Naive thymus-derived CD4-positive, alpha-beta T cell (primary cell): ENCODE data around the gene WNT7B. TPM values are rescaled to one million over a fixed set of nuclear protein-coding genes. Genes with fewer than 3 reads are reported as not detected.

ENCODE experiments used
- ATAC-seq: fragments of 150-1000 bp; cut with Tn5 transposase; 2 replicates; pipeline ENCODE4 v1.10.0; 2021; ENCODE audit warnings: mild to moderate bottlenecking, moderate library complexity
- CTCF ChIA-PET: fragments of 350-600 bp; sonication (Branson Sonifier 250); formaldehyde crosslinking; loops from one replicate; lab custom pipeline; 2021; ENCODE audit warnings: antibody characterized with exemption; lab: Charles Lee
- POLR2A ChIA-PET: fragments of 350-600 bp; sonication (Branson Sonifier 250); formaldehyde crosslinking; loops from one replicate; lab custom pipeline; 2021; ENCODE audit warnings: antibody characterized with exemption, inconsistent platforms; lab: Charles Lee
- DNase-seq, 9 donors: peaks; one replicate each; pipeline versions ENCODE4 v3.0.0 to v3.0.0-alpha.2; 2020 to 2022; ENCODE audit warnings: mixed read lengths in 1 of 9
- H3K27ac ChIP-seq: one replicate; pipeline ENCODE4 v1.7.0; 2013; ENCODE audit warnings: mild to moderate bottlenecking, low read depth, low read length, moderate library complexity
- H3K27me3 ChIP-seq, 2 donors: one replicate each; pipeline ENCODE4 v1.7.0; 2013; ENCODE audit warnings: low read length in 2 of 2, mild to moderate bottlenecking in 2 of 2, moderate library complexity in 2 of 2; ENCODE audit not compliant: control insufficient read depth in 2 of 2, insufficient read depth in 2 of 2
- H3K36me3 ChIP-seq, 3 experiments: 1 replicate in 2 of 3; 2 replicates in 1 of 3; pipeline ENCODE4 v1.7.0; 2013; ENCODE audit warnings: low read length in 3 of 3, mild to moderate bottlenecking in 3 of 3, moderate library complexity in 1 of 3; ENCODE audit not compliant: insufficient read depth in 3 of 3, control insufficient read depth in 2 of 3
- H3K4me1 ChIP-seq, 2 donors: one replicate each; pipeline ENCODE4 v1.7.0; 2013; ENCODE audit warnings: low read length in 2 of 2, mild to moderate bottlenecking in 2 of 2, moderate library complexity in 1 of 2; ENCODE audit not compliant: control insufficient read depth in 2 of 2, insufficient read depth in 2 of 2
- H3K4me3 ChIP-seq: 2 replicates; pipeline ENCODE4 v1.7.0; 2013; ENCODE audit warnings: mild to moderate bottlenecking, low read length
- H3K9me3 ChIP-seq, 3 experiments: 1 replicate in 2 of 3; 2 replicates in 1 of 3; pipeline ENCODE4 v1.7.0; 2013; ENCODE audit warnings: low read length in 3 of 3; ENCODE audit not compliant: control insufficient read depth in 2 of 3
- H3K27ac Mint-ChIP-seq, 9 donors: one replicate each; pipeline ENCODE4 v1.8.0; 2020 to 2022; ENCODE audit warnings: mixed read lengths in 9 of 9, mild to moderate bottlenecking in 8 of 9, moderate library complexity in 5 of 9, inconsistent platforms in 2 of 9
- H3K27me3 Mint-ChIP-seq, 5 donors: one replicate each; pipeline ENCODE4 v1.8.0; 2021 to 2022; ENCODE audit warnings: mixed read lengths in 5 of 5, mild to moderate bottlenecking in 1 of 5
- H3K36me3 Mint-ChIP-seq, 5 donors: one replicate each; pipeline ENCODE4 v1.8.0; 2020 to 2022; ENCODE audit warnings: mixed read lengths in 5 of 5, mild to moderate bottlenecking in 3 of 5, inconsistent platforms in 1 of 5
- H3K4me1 Mint-ChIP-seq, 7 donors: one replicate each; pipeline ENCODE4 v1.8.0; 2020 to 2022; ENCODE audit warnings: mixed read lengths in 7 of 7, mild to moderate bottlenecking in 3 of 7, inconsistent platforms in 1 of 7
- H3K4me3 Mint-ChIP-seq, 10 donors: one replicate each; pipeline ENCODE4 v1.8.0; 2020 to 2022; ENCODE audit warnings: mild to moderate bottlenecking in 10 of 10, mixed read lengths in 10 of 10, moderate library complexity in 6 of 10, inconsistent platforms in 2 of 10
- H3K9me3 Mint-ChIP-seq, 11 donors: one replicate each; pipeline ENCODE4 v1.8.0; 2020 to 2022; ENCODE audit warnings: mixed read lengths in 11 of 11, mild to moderate bottlenecking in 4 of 11, inconsistent platforms in 1 of 11, moderate library complexity in 1 of 11
- intact Hi-C, 2 donors: fragments of 100-400 bp; cut with micrococcal nuclease; formaldehyde crosslinking; loops; one replicate each; pipeline ENCODE4 v1.15.1; 2023
- polyA plus RNA-seq, 2 donors: library from polyadenylated mRNA; unstranded; fragments of 300-500 nt; fragmentation: Illumina TruSeq; gene quantifications; one replicate each; pipeline ENCODE4 v1.2.3, GENCODE V29; 2021
- total RNA-seq, 6 experiments: library from RNA in 5 of 6; stranded (reverse) in 5 of 6; gene quantifications; 1 replicate in 5 of 6; 2 replicates in 1 of 6; pipeline ENCODE4 v1.2.3 and lab custom pipeline; 2021 to 2026

Gene WNT7B
- total and polyA plus RNA-seq, 7 experiments from 2014 or later, result not detected

DNA sequence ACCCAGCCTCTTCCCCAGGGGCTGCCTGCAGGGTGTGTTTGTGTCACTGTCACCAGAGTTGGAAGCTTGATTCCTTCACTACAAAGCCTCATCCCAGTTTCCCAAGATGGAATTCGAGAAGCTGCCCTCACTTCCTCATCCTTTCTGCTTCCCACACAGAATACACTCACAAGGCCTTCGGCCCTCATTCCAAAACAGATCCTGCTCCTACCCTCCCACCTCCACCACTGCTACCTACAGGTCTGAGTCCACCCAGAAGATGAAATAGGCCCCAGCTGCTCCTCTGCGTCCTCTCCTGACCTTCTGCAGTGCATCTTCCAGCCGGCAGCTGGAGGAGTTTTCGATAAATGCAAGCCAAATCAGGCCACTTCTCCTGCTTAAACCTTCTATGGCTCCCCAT is 6.8 kb upstream of the WNT7B start:
- H3K9me3 Mint-ChIP-seq, result peaks cover 0 to 18% (median 4%) of the 10 kb centered on the region in 11 donors
- peaks cover 0 to 5% (median 3%) of the 10 kb centered on the region in 5 donors for H3K27me3 Mint-ChIP-seq
- Histone ChIP-seq H3K27me3 (no peaks in the 10 kb centered on the region), H3K4me1 (no peaks in the 10 kb centered on the region), H3K27ac (no peak overlapping the region), H3K4me3 (no peak overlapping the region), H3K36me3 (no peaks in the 10 kb centered on the region), H3K9me3 (no peaks in the 10 kb centered on the region)
- H3K36me3 Mint-ChIP-seq, result peaks cover 0 to 7% (median 0%) of the 10 kb centered on the region in 5 donors
- ATAC-seq, result no peak
- H3K27ac Mint-ChIP-seq, result peak overlapping the region in 1 of 9 donors; percentile 48
- DNase-seq, result no peak
- H3K4me3 Mint-ChIP-seq, result no peak overlapping the region
- intact Hi-C loops, result no loop called here
- ChIA-PET POLR2A (no interaction called here), CTCF (no interaction called here)
- H3K4me1 Mint-ChIP-seq, result no peaks in the 10 kb centered on the region

DNA sequence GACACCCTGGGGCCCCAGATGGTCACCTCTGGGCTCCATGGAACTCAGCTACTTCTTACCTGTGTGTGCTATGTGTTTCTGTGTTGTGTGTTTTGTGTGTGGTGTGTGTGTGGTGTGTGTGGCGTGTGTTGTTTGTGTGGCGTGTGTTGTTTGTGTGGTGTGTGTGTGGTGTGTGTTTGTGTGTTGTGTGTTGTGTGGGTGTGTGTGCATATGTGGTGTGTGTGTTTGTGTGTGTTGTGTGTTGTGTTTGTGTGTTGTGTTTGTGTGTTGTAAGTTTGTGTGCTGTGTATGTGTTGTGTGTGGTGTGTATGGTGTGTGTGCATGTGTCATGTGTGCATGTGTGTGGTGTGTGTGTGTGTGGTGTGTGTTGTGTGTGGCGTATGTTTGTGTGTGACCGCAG is 3.8 kb upstream of the WNT7B start:
- CTCF ChIA-PET, result interaction anchor here (1.0 kb wide), 1 partner anchor 337 kb away, joined by 3 read pairs; no protein-coding TSS in a partner anchor
- ATAC-seq, result no peak
- intact Hi-C loops, result no loop called here

DNA sequence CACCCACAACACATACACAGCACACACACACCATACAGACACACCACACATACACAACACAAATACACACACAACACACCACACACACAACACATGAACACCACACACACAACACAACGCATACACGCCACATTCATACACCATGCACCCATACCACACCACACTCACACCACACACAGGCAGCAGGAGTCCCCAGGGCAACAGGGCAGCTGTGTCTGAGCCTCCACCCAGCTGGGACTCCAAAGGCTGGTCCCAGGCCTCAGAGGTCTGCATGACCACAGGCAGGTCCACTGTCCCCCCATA is 3.3 kb upstream of the WNT7B start:
- Histone ChIP-seq H3K27me3 (peaks cover 0 to 8% of the 10 kb centered on the region in 2 donors), H3K4me1 (peaks cover 0 to 9% of the 10 kb centered on the region in 2 donors), H3K9me3 (no peaks in the 10 kb centered on the region), H3K27ac (no peak overlapping the region), H3K4me3 (no peak overlapping the region), H3K36me3 (no peaks in the 10 kb centered on the region)
- H3K4me3 Mint-ChIP-seq, result no peak overlapping the region
- peaks cover 5 to 13% (median 10%) of the 10 kb centered on the region in 5 donors for H3K27me3 Mint-ChIP-seq
- intact Hi-C loops, result no loop called here
- H3K4me1 Mint-ChIP-seq, result peaks cover 0 to 8% (median 6%) of the 10 kb centered on the region in 7 donors
- DNase-seq (no peak), ATAC-seq (no peak)
- no peak overlapping the region for H3K27ac Mint-ChIP-seq
- peaks cover 0 to 5% (median 0%) of the 10 kb centered on the region in 11 donors for H3K9me3 Mint-ChIP-seq
- no peaks in the 10 kb centered on the region for H3K36me3 Mint-ChIP-seq
- POLR2A ChIA-PET, result no interaction called here
- CTCF ChIA-PET, result interaction anchor here (1.0 kb wide), 1 partner anchor 336 kb away, joined by 3 read pairs; no protein-coding TSS in a partner anchor

More for the DNA sequence above, 3.8 kb upstream of the WNT7B start:
- peaks cover 0 to 9% of the 10 kb centered on the region in 2 donors for H3K4me1 ChIP-seq
- Mint-ChIP-seq H3K4me1 (peaks cover 0 to 7% (median 6%) of the 10 kb centered on the region in 7 donors), H3K27ac (no peak overlapping the region), H3K36me3 (no peaks in the 10 kb centered on the region), H3K9me3 (peaks cover 0 to 10% (median 0%) of the 10 kb centered on the region in 11 donors), H3K27me3 (peaks cover 3 to 10% (median 6%) of the 10 kb centered on the region in 5 donors), H3K4me3 (no peak overlapping the region)
- no peak overlapping the region for H3K27ac ChIP-seq
- H3K27me3 ChIP-seq, result peaks cover 0 to 8% of the 10 kb centered on the region in 2 donors
- POLR2A ChIA-PET, result no interaction called here
- H3K9me3 ChIP-seq, result no peaks in the 10 kb centered on the region
- no peak for DNase-seq
- H3K36me3 ChIP-seq, result no peaks in the 10 kb centered on the region
- H3K4me3 ChIP-seq, result no peak overlapping the region

DNA sequence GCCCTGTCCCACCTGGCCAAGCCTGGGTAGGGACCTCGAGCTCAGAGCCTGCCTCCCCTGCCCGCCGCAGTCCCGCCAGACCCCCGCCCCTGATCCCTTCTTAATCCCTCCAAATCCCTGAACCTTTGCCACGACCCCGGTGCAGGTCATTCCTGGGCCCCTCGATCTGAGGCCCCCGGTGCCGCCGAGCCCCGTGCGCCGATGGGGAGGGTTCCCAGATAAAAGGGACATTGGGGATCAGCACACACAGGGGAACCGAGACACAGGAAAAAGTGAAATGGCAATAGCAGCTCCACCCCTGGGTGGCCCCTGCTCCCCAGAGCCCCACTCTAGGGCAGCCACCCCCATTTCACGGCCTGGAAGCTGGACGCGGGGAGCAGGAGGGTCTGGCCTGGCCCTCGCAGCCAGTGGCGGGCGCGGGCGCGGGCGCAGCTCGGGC is 1.3 kb upstream of the WNT7B start:
- H3K9me3 Mint-ChIP-seq, result no peaks in the 10 kb centered on the region
- peaks cover 0 to 14% of the 10 kb centered on the region in 2 donors for H3K27me3 ChIP-seq
- no peak for DNase-seq
- H3K27me3 Mint-ChIP-seq, result peaks cover 19 to 32% (median 28%) of the 10 kb centered on the region in 5 donors
- POLR2A ChIA-PET, result no interaction called here
- intact Hi-C loops, result no loop called here
- H3K4me3 Mint-ChIP-seq, result peak overlapping the region in 6 of 10 donors; percentile 6 to 66 (median 62)
- H3K27ac Mint-ChIP-seq, result no peak overlapping the region
- no peaks in the 10 kb centered on the region for H3K36me3 Mint-ChIP-seq
- peaks cover 3 to 18% (median 9%) of the 10 kb centered on the region in 7 donors for H3K4me1 Mint-ChIP-seq
- no peak for ATAC-seq
- H3K4me3 ChIP-seq, result no peak overlapping the region
- no peaks in the 10 kb centered on the region for H3K36me3 ChIP-seq
- peaks cover 0 to 9% of the 10 kb centered on the region in 2 donors for H3K4me1 ChIP-seq
- H3K27ac ChIP-seq, result no peak overlapping the region
- CTCF ChIA-PET, result no interaction called here
- no peaks in the 10 kb centered on the region for H3K9me3 ChIP-seq

DNA sequence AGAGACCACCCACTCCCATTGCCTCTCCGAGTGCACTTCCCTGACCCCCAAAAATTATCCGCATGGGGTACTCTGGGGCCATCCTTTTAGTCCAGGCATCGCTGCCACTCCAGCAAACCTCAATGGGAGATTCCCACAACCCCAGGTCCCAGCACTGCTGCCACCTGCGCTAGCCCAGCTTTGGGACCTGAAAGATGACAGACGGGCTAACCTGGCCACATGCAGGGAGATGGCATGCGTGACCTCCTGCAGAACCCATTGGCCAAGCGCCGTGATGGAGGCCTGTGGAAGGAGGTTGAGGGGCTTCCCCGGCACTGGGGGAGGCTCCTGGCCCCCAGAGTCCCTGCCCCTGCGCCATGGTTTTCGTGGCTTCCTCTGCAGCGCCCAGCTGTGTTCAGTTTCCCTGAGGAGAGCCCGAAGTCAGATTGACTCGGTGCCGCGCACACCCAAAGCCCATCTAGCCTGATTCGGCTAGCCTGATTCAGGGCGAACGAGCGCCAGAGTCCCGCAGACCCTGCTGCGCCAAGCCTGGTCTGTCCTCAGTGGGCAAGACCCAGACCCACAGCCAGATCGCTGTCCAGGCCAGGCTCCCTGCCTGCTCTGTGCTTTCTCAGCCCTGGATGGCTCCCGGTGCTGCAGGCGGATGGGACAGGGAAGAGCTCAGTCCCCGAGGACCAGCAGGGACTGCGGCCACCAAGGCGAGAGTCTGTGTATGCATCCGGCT is 751 bp upstream of the WNT7B start:
- H3K27ac Mint-ChIP-seq, result no peak overlapping the region
- Histone ChIP-seq H3K36me3 (no peaks in the 10 kb centered on the region), H3K9me3 (no peaks in the 10 kb centered on the region), H3K27ac (no peak overlapping the region), H3K4me1 (peaks cover 0 to 9% of the 10 kb centered on the region in 2 donors), H3K27me3 (peaks cover 0 to 14% of the 10 kb centered on the region in 2 donors), H3K4me3 (no peak overlapping the region)
- DNase-seq, result no peak
- H3K27me3 Mint-ChIP-seq, result peaks cover 25 to 38% (median 33%) of the 10 kb centered on the region in 5 donors
- ChIA-PET POLR2A (no interaction called here), CTCF (no interaction called here)
- H3K36me3 Mint-ChIP-seq, result no peaks in the 10 kb centered on the region
- H3K9me3 Mint-ChIP-seq, result no peaks in the 10 kb centered on the region
- intact Hi-C loops, result no loop called here
- no peak for ATAC-seq
- peaks cover 3 to 18% (median 10%) of the 10 kb centered on the region in 7 donors for H3K4me1 Mint-ChIP-seq
- peak overlapping the region in 8 of 10 donors; percentile 33 to 66 (median 57) for H3K4me3 Mint-ChIP-seq

DNA sequence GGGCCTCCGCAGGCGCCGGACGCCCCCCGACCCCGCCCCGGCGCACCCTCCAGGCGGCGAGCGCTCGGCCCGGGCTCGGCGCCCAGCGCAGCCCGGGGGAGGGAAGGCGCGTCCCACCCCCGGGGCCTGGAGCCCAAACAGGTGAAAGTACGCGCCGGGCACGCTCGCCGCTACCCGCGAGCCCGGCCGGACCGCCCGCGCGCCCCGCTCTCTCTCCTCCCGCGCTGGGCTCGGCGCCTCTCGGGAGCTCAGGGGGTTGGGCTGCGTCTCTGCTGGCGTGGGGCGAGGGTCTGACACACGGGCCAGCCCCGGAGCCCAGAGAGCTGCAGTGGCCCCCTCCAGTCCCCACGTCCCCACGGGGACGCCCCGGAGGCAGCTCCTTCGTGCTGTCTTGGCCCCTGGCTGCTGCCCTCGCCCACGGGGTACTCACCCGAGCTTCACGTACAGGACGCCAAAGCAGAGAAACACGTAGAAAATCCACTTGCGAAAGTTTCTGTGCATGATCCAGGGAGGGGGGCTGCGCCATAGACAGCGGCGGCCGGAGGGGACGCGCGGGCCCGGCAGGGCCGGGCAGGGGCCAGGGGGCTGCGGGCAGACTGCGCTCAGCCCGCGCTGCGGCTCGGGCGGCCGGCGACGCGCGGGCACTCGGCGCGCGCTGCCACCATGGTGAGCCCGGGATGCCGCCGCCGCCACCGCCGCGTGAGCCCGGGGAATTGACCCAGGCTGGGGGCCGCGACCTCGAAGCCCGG is 534 bp downstream of the WNT7B start:
- DNase-seq (no peak), ATAC-seq (no peak)
- Mint-ChIP-seq H3K9me3 (no peaks in the 10 kb centered on the region), H3K27ac (no peak overlapping the region), H3K4me3 (peak overlapping the region in 3 of 10 donors; percentile 55 to 62 (median 61)), H3K27me3 (peaks cover 25 to 42% (median 33%) of the 10 kb centered on the region in 5 donors), H3K36me3 (no peaks in the 10 kb centered on the region), H3K4me1 (peaks cover 3 to 18% (median 10%) of the 10 kb centered on the region in 7 donors)
- intact Hi-C loops, result no loop called here
- no peak overlapping the region for H3K27ac ChIP-seq
- no peak overlapping the region for H3K4me3 ChIP-seq
- peaks cover 0 to 14% of the 10 kb centered on the region in 2 donors for H3K27me3 ChIP-seq
- CTCF ChIA-PET, result interaction anchor here (0.6 kb wide), 1 partner anchor 403 kb away, joined by 5 read pairs; no protein-coding TSS in a partner anchor
- POLR2A ChIA-PET, result no interaction called here
- H3K4me1 ChIP-seq, result peaks cover 0 to 9% of the 10 kb centered on the region in 2 donors
- no peaks in the 10 kb centered on the region for H3K9me3 ChIP-seq
- H3K36me3 ChIP-seq, result no peaks in the 10 kb centered on the region
